ENCODE data around the gene BAHD1.

GRCh38 chr15:40513609-40514008 is 72.9 kb downstream of the BAHD1 start:
- TF ChIP-seq CTCF (IDR thresholded peaks at IDR 0.05) (no peak), POLR2AphosphoS5 (IDR thresholded peaks at IDR 0.05) (no peak), EP300 (IDR thresholded peaks at IDR 0.05; ENCODE audit: low read depth) (no peak), POLR2A (IDR thresholded peaks at IDR 0.05) (no peak)

Measured in transverse colon (tissue), 4 donors.